ENCODE data around the gene CA14. TPM values are rescaled to one million over a fixed set of nuclear protein-coding genes. Genes with fewer than 3 reads are reported as not detected.

The CA14 gene
- total RNA-seq, 1 donor from 2014 or later = not detected

- H3K4me3 ChIP-seq = no peak overlapping the region
- no peak for DNase-seq (ENCODE audit: extremely low spot score in 2 of 2)
- intact Hi-C loops (cut with DNase I) = no loop called here
- no peaks in the 10 kb centered on the region for H3K9me3 ChIP-seq
- peaks cover 23% of the 10 kb centered on the region for H3K4me1 ChIP-seq
- H3K36me3 ChIP-seq = peaks cover 0 to 1% of the 10 kb centered on the region in 2 donors
- TF ChIP-seq POLR2AphosphoS5 (IDR thresholded peaks at IDR 0.05; ENCODE audit: insufficient read depth in 1 of 2, low read depth in 1 of 2) = no peak
- TF ChIP-seq POLR2A (IDR thresholded peaks at IDR 0.05) = no peak
- TF ChIP-seq, protein P1, sequence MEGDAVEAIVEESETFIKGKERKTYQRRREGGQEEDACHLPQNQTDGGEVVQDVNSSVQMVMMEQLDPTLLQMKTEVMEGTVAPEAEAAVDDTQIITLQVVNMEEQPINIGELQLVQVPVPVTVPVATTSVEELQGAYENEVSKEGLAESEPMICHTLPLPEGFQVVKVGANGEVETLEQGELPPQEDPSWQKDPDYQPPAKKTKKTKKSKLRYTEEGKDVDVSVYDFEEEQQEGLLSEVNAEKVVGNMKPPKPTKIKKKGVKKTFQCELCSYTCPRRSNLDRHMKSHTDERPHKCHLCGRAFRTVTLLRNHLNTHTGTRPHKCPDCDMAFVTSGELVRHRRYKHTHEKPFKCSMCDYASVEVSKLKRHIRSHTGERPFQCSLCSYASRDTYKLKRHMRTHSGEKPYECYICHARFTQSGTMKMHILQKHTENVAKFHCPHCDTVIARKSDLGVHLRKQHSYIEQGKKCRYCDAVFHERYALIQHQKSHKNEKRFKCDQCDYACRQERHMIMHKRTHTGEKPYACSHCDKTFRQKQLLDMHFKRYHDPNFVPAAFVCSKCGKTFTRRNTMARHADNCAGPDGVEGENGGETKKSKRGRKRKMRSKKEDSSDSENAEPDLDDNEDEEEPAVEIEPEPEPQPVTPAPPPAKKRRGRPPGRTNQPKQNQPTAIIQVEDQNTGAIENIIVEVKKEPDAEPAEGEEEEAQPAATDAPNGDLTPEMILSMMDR (IDR thresholded peaks at IDR 0.05) = no peak
- H3K27ac ChIP-seq = no peak overlapping the region
- no peaks in the 10 kb centered on the region for H3K27me3 ChIP-seq
Measured at GRCh38 chr1:150259217-150259616, 1.6 kb downstream of the CA14 start.

GRCh38 chr1:150259758-150260669, 2.4 kb downstream of the CA14 start:
- no peak for DNase-seq (ENCODE audit: extremely low spot score in 2 of 2)
- no peaks in the 10 kb centered on the region for H3K27me3 ChIP-seq
- intact Hi-C loops (cut with DNase I) = no loop called here
- TF ChIP-seq POLR2AphosphoS5 (IDR thresholded peaks at IDR 0.05; ENCODE audit: insufficient read depth in 1 of 2, low read depth in 1 of 2) (no peak), POLR2A (IDR thresholded peaks at IDR 0.05) (no peak)
- TF ChIP-seq, protein P1 (IDR thresholded peaks at IDR 0.05) = no peak
- H3K4me3 ChIP-seq = no peak overlapping the region
- H3K36me3 ChIP-seq = peaks cover 0 to 9% of the 10 kb centered on the region in 2 donors
- no peak overlapping the region for H3K27ac ChIP-seq
- no peaks in the 10 kb centered on the region for H3K9me3 ChIP-seq
- H3K4me1 ChIP-seq = peaks cover 23% of the 10 kb centered on the region

GRCh38 chr1:150261367-150261766, 3.8 kb downstream of the CA14 start:
- intact Hi-C loops (cut with DNase I) = no loop called here
- Histone ChIP-seq H3K9me3 (no peaks in the 10 kb centered on the region), H3K27me3 (no peaks in the 10 kb centered on the region), H3K4me3 (no peak overlapping the region), H3K36me3 (peaks cover 0 to 23% of the 10 kb centered on the region in 2 donors), H3K27ac (no peak overlapping the region), H3K4me1 (peaks cover 13% of the 10 kb centered on the region)
- TF ChIP-seq, protein P1 (IDR thresholded peaks at IDR 0.05) = no peak
- TF ChIP-seq POLR2A (IDR thresholded peaks at IDR 0.05) (no peak), POLR2AphosphoS5 (IDR thresholded peaks at IDR 0.05; ENCODE audit: insufficient read depth in 1 of 2, low read depth in 1 of 2) (no peak)
- no peak for DNase-seq (ENCODE audit: extremely low spot score in 2 of 2)

GRCh38 chr1:150262388-150263320, 5.1 kb downstream of the CA14 start:
- Histone ChIP-seq H3K9me3 (no peaks in the 10 kb centered on the region), H3K27ac (no peak overlapping the region), H3K36me3 (peaks cover 0 to 29% of the 10 kb centered on the region in 2 donors), H3K4me1 (peaks cover 16% of the 10 kb centered on the region), H3K27me3 (no peaks in the 10 kb centered on the region), H3K4me3 (no peak overlapping the region)
- no peak for DNase-seq (ENCODE audit: extremely low spot score in 2 of 2)
- TF ChIP-seq POLR2AphosphoS5 (IDR thresholded peaks at IDR 0.05; ENCODE audit: insufficient read depth in 1 of 2, low read depth in 1 of 2) (no peak), POLR2A (IDR thresholded peaks at IDR 0.05) (no peak)
- TF ChIP-seq, protein P1 (IDR thresholded peaks at IDR 0.05) = no peak
- intact Hi-C loops (cut with DNase I) = no loop called here

All from vagina (tissue), 2 donors.